OCI-LY7 (cell line): ENCODE measurements around the gene PSD4. TPM values are rescaled to one million over a fixed set of nuclear protein-coding genes. Genes with fewer than 3 reads are reported as not detected.

Experiments used
- BruUV-seq: library from RNA; stranded (reverse); fragments of 400-500 nt; replicated peaks from 2 replicates; lab custom pipeline; 2021; lab: Mats Ljungman, UMichigan
- CTCF ChIA-PET: fragments of 300-600 bp; sonication (Branson Sonifier 250); formaldehyde crosslinking; loops from one replicate; lab custom pipeline; 2022; ENCODE audit warnings: antibody characterized with exemption; ENCODE audit not compliant: unreplicated experiment; lab: Charles Lee
- POLR2A ChIA-PET: fragments of 300-600 bp; sonication (Branson Sonifier 250); formaldehyde crosslinking; loops from one replicate; lab custom pipeline; 2022; ENCODE audit warnings: antibody characterized with exemption; lab: Charles Lee
- DNase-seq: peaks from one replicate; pipeline ENCODE4 v3.0.0-alpha.2; 2015; ENCODE audit warnings: low spot score
- H2AFZ ChIP-seq: fragments of 200-600 bp; sonication (generic), shearing (Covaris generic); 2 replicates; pipeline ENCODE4 v1.6.1; 2014; ENCODE audit warnings: mild to moderate bottlenecking, antibody characterized with exemption, low read length, moderate library complexity
- H3K27ac ChIP-seq: fragments of 200-600 bp; sonication (generic); 2 replicates; pipeline ENCODE4 v1.5.1; 2014; ENCODE audit warnings: mixed run types, low read depth, mild to moderate bottlenecking, moderate library complexity, low read length, inconsistent platforms; ENCODE audit not compliant: poor library complexity, severe bottlenecking
- H3K36me3 ChIP-seq: fragments of 200-600 bp; sonication (generic); 2 replicates; pipeline ENCODE4 v1.6.1; 2014; ENCODE audit warnings: mild to moderate bottlenecking, antibody characterized with exemption, low read length, moderate library complexity, mixed read lengths; ENCODE audit not compliant: insufficient read depth
- H3K4me1 ChIP-seq: fragments of 200-600 bp; sonication (generic); 2 replicates; pipeline ENCODE4 v1.5.1; 2014; ENCODE audit warnings: mild to moderate bottlenecking, low read length; ENCODE audit not compliant: insufficient read depth, poor library complexity, severe bottlenecking
- H3K4me2 ChIP-seq: fragments of 200-600 bp; sonication (generic); 2 replicates; pipeline ENCODE4 v1.6.1; 2014; ENCODE audit warnings: mild to moderate bottlenecking, low read length
- H3K4me3 ChIP-seq: fragments of 200-600 bp; sonication (generic); 2 replicates; pipeline ENCODE4 v1.5.1; 2014; ENCODE audit warnings: mild to moderate bottlenecking, low read depth, low read length; ENCODE audit not compliant: poor library complexity, severe bottlenecking
- H3K79me2 ChIP-seq: fragments of 200-600 bp; sonication (generic); 2 replicates; pipeline ENCODE4 v1.6.1; 2016; ENCODE audit warnings: low read depth, mild to moderate bottlenecking, low read length, moderate library complexity, mixed read lengths; ENCODE audit not compliant: insufficient read depth
- H3K9me2 ChIP-seq: fragments of 200-600 bp; sonication (generic); 2 replicates; pipeline ENCODE4 v1.6.1; 2016; ENCODE audit warnings: mild to moderate bottlenecking, low read length, mixed read lengths; ENCODE audit not compliant: insufficient read depth
- H3K9me3 ChIP-seq: fragments of 200-600 bp; sonication (generic); 2 replicates; pipeline ENCODE4 v1.6.1; 2014; ENCODE audit warnings: mild to moderate bottlenecking, mixed run types, low read length, mixed read lengths
- H4K20me1 ChIP-seq: fragments of 200-600 bp; sonication (generic); 2 replicates; pipeline ENCODE4 v1.6.1; 2014; ENCODE audit warnings: mild to moderate bottlenecking, antibody characterized with exemption, low read length, moderate library complexity, mixed read lengths; ENCODE audit not compliant: insufficient read depth
- EZH2phosphoT487 ChIP-seq: fragments of 200-600 bp; sonication (generic); IDR thresholded peaks from 2 replicates; pipeline ENCODE4 v1.6.1; 2018; ENCODE audit warnings: low read depth, borderline replicate concordance, mild to moderate bottlenecking, mixed run types, antibody characterized with exemption, low read length, moderate library complexity, mixed read lengths
- intact Hi-C: fragments of 100-400 bp; cut with micrococcal nuclease; formaldehyde crosslinking; loops from one replicate; pipeline ENCODE4 v1.10.0; 2022; ENCODE audit not compliant: unreplicated experiment
- total RNA-seq, 2 experiments: library from RNA; depleted of rRNA in 1 of 2; stranded (reverse); fragments of >200 nt in 1 of 2; shearing (Covaris generic) in 1 of 2; gene quantifications; 2 replicates each; pipeline ENCODE4 v1.2.3, GENCODE V29; 2014 to 2022
- TF ChIP-seq, protein P1 (sequence below): fragments of 200-600 bp; sonication (generic); conservative IDR thresholded peaks from 2 replicates; pipeline ENCODE4 v1.5.1; 2014; ENCODE audit warnings: mild to moderate bottlenecking, antibody characterized with exemption, low read length, moderate library complexity, mixed read lengths

The PSD4 gene
- total RNA-seq, 2 experiments from 2014 or later: 99.6 to 100 TPM

DNA sequence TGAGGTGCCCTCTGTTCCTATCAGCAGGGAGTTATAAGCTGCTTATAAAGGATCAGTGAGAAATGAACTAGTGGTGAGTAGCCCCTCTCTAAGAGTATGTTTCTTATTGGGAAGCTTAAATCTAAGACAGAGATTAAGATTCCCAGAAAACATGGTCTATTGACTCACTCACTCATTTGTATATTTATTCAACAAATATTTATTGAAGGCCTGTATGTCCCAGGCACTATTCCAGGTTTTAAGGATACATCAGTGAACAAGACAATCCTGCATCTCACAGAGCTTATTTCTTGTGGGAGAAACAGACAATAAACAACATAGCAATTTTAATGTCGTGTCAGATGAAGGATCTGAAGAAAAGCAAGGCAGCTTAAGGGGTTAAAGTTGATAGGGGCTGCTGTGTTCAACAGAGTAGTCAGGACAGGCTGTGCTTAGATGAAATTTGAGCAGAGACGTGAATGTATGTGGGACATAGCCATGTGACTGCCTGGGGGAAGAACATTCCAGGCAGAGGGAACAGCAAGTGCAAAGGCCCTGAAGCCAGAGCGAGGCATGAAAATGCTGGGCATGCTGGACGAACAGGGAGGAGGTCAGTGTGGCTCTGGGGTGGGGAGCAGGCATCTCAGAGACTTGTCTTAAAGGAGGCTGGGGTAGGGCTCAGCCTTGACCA is 14.8 kb upstream of the PSD4 start:
- Histone ChIP-seq H3K27ac (no peak overlapping the region), H3K9me3 (no peaks in the 10 kb centered on the region), H3K9me2 (no peaks in the 10 kb centered on the region), H4K20me1 (no peaks in the 10 kb centered on the region), H2AFZ (no peak overlapping the region), H3K36me3 (no peaks in the 10 kb centered on the region), H3K4me1 (no peaks in the 10 kb centered on the region), H3K4me3 (no peak overlapping the region), H3K79me2 (no peaks in the 10 kb centered on the region), H3K4me2 (no peak overlapping the region)
- CTCF ChIA-PET: no interaction called here
- DNase-seq: no peak
- BruUV-seq: no TSS peak
- POLR2A ChIA-PET: interaction anchor here (0.7 kb wide), 1 partner anchor 10 kb away, joined by 3 read pairs; no protein-coding TSS in a partner anchor
- intact Hi-C loops: no loop called here
- no peak for TF ChIP-seq EZH2phosphoT487
- TF ChIP-seq, protein P1, sequence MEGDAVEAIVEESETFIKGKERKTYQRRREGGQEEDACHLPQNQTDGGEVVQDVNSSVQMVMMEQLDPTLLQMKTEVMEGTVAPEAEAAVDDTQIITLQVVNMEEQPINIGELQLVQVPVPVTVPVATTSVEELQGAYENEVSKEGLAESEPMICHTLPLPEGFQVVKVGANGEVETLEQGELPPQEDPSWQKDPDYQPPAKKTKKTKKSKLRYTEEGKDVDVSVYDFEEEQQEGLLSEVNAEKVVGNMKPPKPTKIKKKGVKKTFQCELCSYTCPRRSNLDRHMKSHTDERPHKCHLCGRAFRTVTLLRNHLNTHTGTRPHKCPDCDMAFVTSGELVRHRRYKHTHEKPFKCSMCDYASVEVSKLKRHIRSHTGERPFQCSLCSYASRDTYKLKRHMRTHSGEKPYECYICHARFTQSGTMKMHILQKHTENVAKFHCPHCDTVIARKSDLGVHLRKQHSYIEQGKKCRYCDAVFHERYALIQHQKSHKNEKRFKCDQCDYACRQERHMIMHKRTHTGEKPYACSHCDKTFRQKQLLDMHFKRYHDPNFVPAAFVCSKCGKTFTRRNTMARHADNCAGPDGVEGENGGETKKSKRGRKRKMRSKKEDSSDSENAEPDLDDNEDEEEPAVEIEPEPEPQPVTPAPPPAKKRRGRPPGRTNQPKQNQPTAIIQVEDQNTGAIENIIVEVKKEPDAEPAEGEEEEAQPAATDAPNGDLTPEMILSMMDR: no peak

DNA sequence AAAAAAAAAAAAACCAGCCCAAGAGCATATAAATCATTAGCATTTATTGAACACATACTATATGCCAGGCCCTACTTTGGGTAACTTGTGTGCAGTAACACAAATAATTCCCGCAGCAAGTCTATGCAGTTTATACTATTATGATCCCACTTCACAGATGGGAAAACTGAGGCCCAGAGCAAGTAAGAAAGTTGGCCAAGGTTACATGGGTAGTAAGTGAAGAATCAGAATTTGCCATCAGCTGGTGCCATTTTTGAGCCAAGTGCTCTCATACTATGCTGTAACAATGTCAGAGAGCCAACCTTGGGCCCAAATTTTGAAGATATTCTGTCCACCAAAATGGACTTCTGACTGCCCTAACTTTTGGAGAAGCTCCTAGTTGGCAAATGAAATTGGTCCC is 13.5 kb upstream of the PSD4 start:
- POLR2A ChIA-PET: interaction anchor here (0.9 kb wide), 1 partner anchor 14 kb away, joined by 3 read pairs; no protein-coding TSS in a partner anchor
- no TSS peak for BruUV-seq

More for the DNA sequence above, 13.5 kb upstream of the PSD4 start:
- H4K20me1 ChIP-seq: no peaks in the 10 kb centered on the region
- no peak for DNase-seq
- H3K36me3 ChIP-seq: no peaks in the 10 kb centered on the region
- no peaks in the 10 kb centered on the region for H3K9me2 ChIP-seq
- CTCF ChIA-PET: no interaction called here
- no peak overlapping the region for H2AFZ ChIP-seq
- intact Hi-C loops: no loop called here
- TF ChIP-seq EZH2phosphoT487: no peak
- TF ChIP-seq, protein P1: no peak
- no peak overlapping the region for H3K27ac ChIP-seq
- H3K9me3 ChIP-seq: no peaks in the 10 kb centered on the region
- H3K4me1 ChIP-seq: no peaks in the 10 kb centered on the region
- no peak overlapping the region for H3K4me2 ChIP-seq
- no peaks in the 10 kb centered on the region for H3K79me2 ChIP-seq
- no peak overlapping the region for H3K4me3 ChIP-seq
